T-helper 1 cell treated with Interleukin-12 subunit alpha and Interleukin-12 subunit beta and Interleukin-4 antibody, amounts not matched to agents 30 μg/mL and 1 μg/mL, for 36 hours (primary cell): ENCODE measurements around the gene HERC6.
"Not testable (repeated sequence)": the region's sequence is repeated elsewhere in the genome, so short reads cannot be mapped to it uniquely, and the experiment has no call there.

Source experiments
- H3K27ac Mint-ChIP-seq: one replicate; pipeline ENCODE4 v1.8.0; 2021; ENCODE audit warnings: mild to moderate bottlenecking, mixed read lengths
- H3K27me3 Mint-ChIP-seq: one replicate; pipeline ENCODE4 v1.8.0; 2021; ENCODE audit warnings: low read depth, mixed read lengths
- H3K36me3 Mint-ChIP-seq: one replicate; pipeline ENCODE4 v1.8.0; 2021; ENCODE audit warnings: low read depth, mixed read lengths
- H3K4me1 Mint-ChIP-seq: one replicate; pipeline ENCODE4 v1.8.0; 2021; ENCODE audit warnings: low read depth, mixed read lengths
- H3K4me3 Mint-ChIP-seq: one replicate; pipeline ENCODE4 v1.8.0; 2021; ENCODE audit warnings: mild to moderate bottlenecking, moderate library complexity, mixed read lengths
- H3K9me3 Mint-ChIP-seq: one replicate; pipeline ENCODE4 v1.8.0; 2021; ENCODE audit warnings: mixed read lengths

Gene HERC6

DNA sequence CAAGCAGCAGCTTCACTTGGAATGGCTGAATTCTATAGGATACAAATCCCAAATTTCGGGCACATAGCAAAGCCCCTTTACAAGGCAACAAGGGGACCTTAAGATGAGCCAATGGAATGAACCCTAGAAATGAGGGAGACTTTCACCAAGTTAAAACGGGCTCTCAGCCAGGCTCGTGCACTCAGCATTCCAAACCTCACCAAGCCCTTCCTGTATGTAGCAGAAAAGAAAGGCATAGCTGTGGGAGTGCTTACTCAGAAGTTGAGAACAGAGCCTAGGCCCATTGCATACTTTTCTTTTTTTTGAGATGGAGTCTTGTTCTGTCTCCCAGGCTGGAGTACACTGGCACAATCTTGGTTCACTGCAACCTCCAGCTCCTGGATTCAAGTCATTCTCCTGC lies 67.5 kb downstream of the HERC6 start:
- no peaks in the 10 kb centered on the region for H3K9me3 Mint-ChIP-seq
- H3K4me3 Mint-ChIP-seq = no peak overlapping the region
- no peak overlapping the region for H3K27ac Mint-ChIP-seq
- H3K36me3 Mint-ChIP-seq = peaks cover 38% of the 10 kb centered on the region
- peaks cover 8% of the 10 kb centered on the region for H3K4me1 Mint-ChIP-seq
- no peaks in the 10 kb centered on the region for H3K27me3 Mint-ChIP-seq

DNA sequence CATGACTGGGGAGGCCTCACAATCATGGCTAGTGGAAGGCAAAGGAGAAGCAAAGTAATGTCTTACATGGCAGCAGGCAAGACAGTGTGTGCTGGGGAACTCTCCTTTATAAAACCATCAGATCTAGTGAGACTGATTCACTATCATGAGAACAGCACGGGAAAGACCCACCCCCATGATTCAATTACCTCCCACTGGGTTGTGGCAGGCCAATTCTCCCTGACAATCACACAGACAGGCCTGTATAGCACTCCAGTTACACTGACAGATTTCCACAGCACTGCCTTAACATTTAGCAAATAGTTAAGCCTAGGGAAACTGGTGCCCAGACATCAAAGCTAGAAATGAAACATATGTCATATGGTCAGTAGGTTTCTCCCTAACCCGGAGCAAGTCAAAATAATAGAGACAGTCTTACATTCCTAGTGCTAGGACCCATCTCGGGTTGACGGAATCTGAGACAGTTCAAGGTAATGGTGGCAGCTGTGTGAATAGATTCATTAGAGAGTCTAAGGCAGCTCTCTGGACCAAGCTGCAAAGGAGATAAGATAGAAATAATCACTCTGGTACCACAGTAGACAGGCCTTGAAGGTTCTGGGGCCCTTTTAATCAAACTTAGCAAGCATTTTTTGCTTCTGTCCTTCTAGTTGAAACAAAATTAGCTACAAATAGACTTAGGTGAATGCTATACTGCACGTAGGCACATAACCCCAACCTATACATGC lies 68.9 kb downstream of the HERC6 start:
- peaks cover 31% of the 10 kb centered on the region for H3K36me3 Mint-ChIP-seq
- peak overlapping the region; percentile 26 for H3K27ac Mint-ChIP-seq
- no peak overlapping the region for H3K4me3 Mint-ChIP-seq

DNA sequence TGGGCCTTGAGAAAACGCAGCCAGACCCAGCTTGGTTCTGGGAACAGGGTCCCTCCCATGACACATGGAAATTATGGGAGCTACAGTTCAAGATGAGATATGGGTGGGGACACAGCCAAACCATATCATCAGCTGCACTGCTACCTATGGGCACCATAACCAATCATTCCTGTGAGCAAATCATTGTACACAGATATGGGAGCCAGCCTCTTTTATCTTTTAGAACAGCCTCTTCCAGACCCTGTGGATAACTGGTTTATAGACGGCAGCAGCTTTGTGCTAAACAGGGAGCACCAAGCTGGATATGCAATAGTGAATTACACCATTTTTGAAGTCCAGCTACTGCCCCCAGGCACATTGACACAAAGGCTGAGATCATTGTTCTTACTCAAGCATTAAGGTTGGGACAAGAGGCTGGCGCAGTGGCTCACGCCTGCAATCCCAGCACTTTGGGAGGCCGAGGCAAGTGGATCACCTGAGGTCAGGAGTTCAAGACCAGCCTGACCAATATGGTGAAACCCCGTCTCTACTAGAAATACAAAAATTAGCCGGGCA lies 69.6 kb downstream of the HERC6 start:
- H3K4me1 Mint-ChIP-seq = peaks cover 15% of the 10 kb centered on the region
- H3K27ac Mint-ChIP-seq, H3K4me3 Mint-ChIP-seq, H3K9me3 Mint-ChIP-seq, H3K27me3 Mint-ChIP-seq: not testable (repeated sequence)
- H3K36me3 Mint-ChIP-seq = peaks cover 27% of the 10 kb centered on the region

More for the DNA sequence above, 68.9 kb downstream of the HERC6 start:
- no peaks in the 10 kb centered on the region for H3K9me3 Mint-ChIP-seq
- H3K27me3 Mint-ChIP-seq = no peaks in the 10 kb centered on the region
- H3K4me1 Mint-ChIP-seq = peaks cover 15% of the 10 kb centered on the region

DNA sequence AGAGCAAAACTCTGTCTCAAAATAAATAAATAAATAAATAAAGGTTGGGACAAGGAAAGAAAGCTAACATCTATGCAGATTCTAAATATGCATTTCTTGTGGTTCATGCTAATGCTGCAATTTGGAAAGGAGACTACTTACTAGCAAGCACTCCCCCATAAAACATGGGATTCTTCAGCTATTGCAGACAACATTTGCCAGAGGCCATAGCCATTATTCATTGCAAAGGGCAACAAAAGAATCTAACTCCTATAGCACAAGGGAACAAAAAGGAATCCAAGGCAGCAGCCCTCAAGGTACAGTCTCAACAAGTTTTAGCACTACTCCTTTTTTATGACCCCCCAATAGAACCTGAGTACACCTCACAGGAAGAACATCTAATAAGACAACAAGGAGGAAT lies 70.2 kb downstream of the HERC6 start:
- Mint-ChIP-seq H3K4me1 (peaks cover 15% of the 10 kb centered on the region), H3K36me3 (peaks cover 28% of the 10 kb centered on the region), H3K27me3 (no peaks in the 10 kb centered on the region), H3K9me3 (peaks cover 3% of the 10 kb centered on the region), H3K4me3 (no peak overlapping the region), H3K27ac (no peak overlapping the region)

DNA sequence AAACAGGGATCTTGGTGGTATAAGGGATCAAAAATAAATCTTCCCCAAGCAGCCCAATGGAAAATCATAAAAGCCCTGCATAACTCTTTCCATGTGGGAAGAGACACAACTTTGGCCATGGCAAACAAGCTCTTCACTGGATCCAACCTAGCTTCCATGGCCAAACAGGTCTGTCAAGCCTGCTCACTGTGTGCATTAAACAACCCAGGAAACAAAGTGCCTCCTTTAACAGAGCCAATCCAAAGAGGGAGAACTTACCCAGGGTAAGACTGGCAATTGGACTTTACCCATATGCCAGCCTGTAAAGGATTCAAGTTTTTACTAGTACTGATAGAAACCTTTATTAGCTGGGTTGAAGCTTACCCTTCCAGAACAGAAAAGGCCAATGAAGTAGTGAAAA lies 70.6 kb downstream of the HERC6 start:
- no peaks in the 10 kb centered on the region for H3K27me3 Mint-ChIP-seq
- H3K4me1 Mint-ChIP-seq = peaks cover 15% of the 10 kb centered on the region
- peaks cover 3% of the 10 kb centered on the region for H3K9me3 Mint-ChIP-seq
- no peak overlapping the region for H3K4me3 Mint-ChIP-seq
- peaks cover 28% of the 10 kb centered on the region for H3K36me3 Mint-ChIP-seq
- H3K27ac Mint-ChIP-seq = no peak overlapping the region

DNA sequence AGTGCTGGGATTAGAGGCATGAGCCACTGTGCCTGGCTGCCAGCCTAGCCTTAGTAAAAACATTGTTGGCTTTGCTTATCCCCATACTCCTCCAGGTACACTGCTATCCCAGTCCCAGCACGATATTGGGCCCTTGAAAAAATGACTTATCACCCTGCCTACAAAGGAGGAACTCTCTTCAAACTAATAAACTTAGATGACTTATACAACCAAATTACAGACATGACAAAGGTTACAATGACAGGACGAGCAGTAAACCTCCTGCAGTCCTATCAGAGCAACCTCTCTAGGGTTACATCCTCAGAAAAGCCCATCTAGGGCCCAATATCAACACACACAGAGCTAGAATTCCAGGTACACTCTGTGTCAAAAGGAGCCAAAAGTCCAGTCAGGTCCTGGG lies 72.6 kb downstream of the HERC6 start:
- no peaks in the 10 kb centered on the region for H3K27me3 Mint-ChIP-seq
- peaks cover 3% of the 10 kb centered on the region for H3K9me3 Mint-ChIP-seq
- no peak overlapping the region for H3K4me3 Mint-ChIP-seq
- H3K4me1 Mint-ChIP-seq = peaks cover 28% of the 10 kb centered on the region
- peak overlapping the region; percentile 0 for H3K27ac Mint-ChIP-seq
- peaks cover 22% of the 10 kb centered on the region for H3K36me3 Mint-ChIP-seq

DNA sequence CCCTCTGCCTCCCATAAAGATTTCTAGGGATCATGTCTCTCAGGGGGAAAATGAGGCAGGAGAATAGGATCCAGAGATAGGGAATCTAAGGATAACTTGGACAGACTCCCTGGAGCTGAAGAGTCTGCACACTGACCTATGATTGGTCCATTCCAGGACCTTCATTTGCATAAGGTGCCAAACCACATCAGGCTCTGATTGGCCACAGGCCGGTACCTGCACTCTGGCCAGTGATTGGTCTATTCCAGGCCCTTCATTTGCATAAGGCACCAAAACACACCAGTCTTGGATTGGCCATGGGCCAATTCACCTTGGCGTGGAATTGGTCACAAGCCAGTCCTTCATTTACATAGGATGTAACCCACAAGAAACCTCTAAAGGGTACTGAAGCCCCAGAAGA lies 74.3 kb downstream of the HERC6 start:
- Mint-ChIP-seq H3K4me3 (no peak overlapping the region), H3K36me3 (peaks cover 26% of the 10 kb centered on the region), H3K27me3 (no peaks in the 10 kb centered on the region), H3K9me3 (peaks cover 3% of the 10 kb centered on the region), H3K27ac (no peak overlapping the region), H3K4me1 (peaks cover 27% of the 10 kb centered on the region)

DNA sequence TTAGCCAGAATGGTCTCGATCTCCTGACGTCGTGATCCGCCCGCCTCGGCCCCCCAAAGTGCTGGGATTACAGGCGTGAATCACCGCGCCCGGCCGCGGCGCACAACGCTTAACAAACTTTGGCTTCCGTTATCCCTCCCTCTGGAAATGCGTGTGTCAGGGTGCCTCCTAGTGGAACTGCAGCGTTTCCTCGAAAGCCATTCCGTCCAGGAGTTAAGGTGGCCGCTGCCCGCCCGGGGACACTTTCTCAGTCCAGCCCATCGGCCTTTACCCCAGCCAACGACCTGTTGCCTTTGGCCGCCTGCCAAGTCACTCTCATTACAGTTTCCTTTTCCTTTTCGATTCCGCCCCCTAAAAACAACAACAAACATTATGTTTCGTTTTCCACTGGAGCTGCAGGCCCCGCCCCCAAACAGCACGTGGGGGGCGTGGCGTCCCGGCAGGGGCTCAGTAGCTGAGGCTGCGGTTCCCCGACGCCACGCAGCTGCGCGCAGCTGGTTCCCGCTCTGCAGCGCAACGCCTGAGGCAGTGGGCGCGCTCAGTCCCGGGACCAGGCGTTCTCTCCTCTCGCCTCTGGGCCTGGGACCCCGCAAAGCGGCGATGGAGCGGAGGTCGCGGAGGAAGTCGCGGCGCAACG lies 78.1 kb downstream of the HERC6 start, which contains the start of gene HERC5:
TSS of gene HERC5 (plus strand) at position 450 of the 637 bp plus-strand sequence. CDS start at position 601, 151 bp downstream.
- peak within 1 kb of the TSS; percentile 100 for H3K27ac Mint-ChIP-seq
- peaks cover 29% of the 10 kb centered on the region for H3K36me3 Mint-ChIP-seq
- no peaks in the 10 kb centered on the region for H3K27me3 Mint-ChIP-seq
- H3K4me1 Mint-ChIP-seq = peaks cover 48% of the 10 kb centered on the region
- peak within 1 kb of the TSS; percentile 99 for H3K4me3 Mint-ChIP-seq
- H3K9me3 Mint-ChIP-seq = peaks cover 3% of the 10 kb centered on the region

DNA sequence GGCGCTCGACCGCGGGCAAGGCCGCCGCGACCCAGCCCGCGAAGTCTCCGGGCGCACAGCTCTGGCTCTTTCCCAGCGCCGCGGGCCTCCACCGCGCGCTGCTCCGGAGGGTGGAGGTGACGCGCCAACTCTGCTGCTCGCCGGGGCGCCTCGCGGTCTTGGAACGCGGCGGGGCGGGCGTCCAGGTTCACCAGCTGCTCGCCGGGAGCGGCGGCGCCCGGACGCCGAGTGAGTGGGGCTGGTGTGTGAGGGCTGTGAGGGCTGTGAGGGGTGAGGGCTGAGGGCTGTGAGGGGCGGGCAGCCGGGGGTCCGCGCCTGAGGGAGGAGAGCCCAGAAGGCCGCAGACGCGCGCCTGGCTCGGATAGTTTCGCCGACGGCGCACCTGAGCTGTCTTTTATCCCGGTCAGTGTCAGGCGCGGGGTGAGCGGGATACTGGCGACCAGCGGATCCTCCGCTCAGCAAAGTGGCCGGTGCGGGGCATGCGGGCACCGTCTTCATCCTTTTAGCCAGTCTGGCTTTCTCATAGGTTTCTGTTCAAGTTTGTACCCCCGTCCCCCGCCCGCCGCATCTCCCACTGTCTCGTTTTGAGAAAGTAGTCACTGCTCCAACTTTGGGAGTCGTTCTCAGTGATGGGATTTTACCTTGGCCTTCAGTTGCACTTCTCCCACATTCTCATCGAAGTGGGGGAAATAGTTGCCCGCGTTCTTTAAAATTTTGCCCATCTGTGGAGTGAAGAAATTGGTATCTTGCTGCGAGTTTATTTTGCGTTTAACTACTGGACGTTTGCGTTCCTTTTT lies 78.9 kb downstream of the HERC6 start:
- peaks cover 3% of the 10 kb centered on the region for H3K9me3 Mint-ChIP-seq
- H3K4me3 Mint-ChIP-seq = peak overlapping the region; percentile 99
- peak overlapping the region; percentile 88 for H3K27ac Mint-ChIP-seq
- H3K36me3 Mint-ChIP-seq = peaks cover 34% of the 10 kb centered on the region
- peaks cover 51% of the 10 kb centered on the region for H3K4me1 Mint-ChIP-seq
- H3K27me3 Mint-ChIP-seq = no peaks in the 10 kb centered on the region

DNA sequence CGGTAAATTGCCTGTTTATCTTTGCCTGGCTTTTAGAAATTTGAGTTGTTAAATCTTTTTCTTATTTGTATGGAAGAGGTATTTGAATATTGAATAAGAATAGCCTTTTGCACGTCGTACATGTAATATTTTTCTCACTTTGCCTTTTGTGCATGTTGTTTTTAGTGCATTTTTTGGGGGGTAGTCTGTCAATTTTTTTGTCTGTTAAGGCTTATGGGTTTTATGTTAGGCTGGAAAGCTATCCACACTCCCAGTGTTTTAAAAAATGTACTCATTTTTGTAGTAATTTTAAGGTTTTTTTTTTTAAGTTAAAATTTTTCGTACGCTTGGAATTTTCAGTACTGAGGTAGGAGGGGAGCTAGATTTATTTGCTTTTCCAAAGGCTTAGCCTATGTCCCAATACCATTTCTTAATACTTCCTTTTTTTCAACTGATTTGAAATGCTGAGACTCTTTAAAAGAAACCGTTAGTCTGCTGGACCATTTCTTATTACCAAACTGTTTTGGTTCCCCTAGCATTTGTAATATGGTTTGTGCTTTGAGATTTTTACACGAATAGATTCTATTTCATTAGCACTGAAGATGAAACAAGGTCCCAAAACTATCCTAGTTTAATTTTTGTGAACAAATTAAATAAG lies 79.6 kb downstream of the HERC6 start:
- H3K9me3 Mint-ChIP-seq = peaks cover 3% of the 10 kb centered on the region
- H3K36me3 Mint-ChIP-seq = peaks cover 35% of the 10 kb centered on the region
- H3K4me1 Mint-ChIP-seq = peaks cover 56% of the 10 kb centered on the region
- H3K27me3 Mint-ChIP-seq = no peaks in the 10 kb centered on the region
- peak overlapping the region; percentile 99 for H3K4me3 Mint-ChIP-seq
- H3K27ac Mint-ChIP-seq = peak overlapping the region; percentile 88

DNA sequence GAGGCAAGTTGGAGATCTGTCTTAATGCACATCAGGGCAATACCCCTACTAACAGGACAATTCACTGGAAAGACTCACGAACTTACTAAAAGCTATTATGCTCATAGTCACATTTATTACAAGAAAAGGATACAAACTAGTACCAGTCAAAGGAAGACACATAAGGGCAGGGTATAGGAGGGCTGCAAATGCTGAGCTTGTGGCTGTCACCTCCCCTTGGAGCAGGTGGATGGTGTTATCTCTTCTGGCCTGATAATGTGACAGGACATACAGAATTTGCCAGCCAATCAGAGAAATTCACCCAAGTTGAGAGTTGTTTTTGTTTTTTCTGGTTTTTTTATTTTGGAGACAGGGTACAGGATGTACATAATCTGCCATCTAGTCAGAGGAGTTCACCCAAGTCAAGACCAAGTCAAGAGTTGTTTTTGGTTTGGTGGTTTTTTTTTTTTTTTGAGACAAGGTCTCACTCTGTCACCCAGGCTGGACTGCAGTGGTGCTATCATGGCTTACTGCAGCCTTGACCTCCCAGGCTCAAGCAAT lies 87.1 kb downstream of the HERC6 start:
- H3K36me3 Mint-ChIP-seq = peaks cover 72% of the 10 kb centered on the region

DNA sequence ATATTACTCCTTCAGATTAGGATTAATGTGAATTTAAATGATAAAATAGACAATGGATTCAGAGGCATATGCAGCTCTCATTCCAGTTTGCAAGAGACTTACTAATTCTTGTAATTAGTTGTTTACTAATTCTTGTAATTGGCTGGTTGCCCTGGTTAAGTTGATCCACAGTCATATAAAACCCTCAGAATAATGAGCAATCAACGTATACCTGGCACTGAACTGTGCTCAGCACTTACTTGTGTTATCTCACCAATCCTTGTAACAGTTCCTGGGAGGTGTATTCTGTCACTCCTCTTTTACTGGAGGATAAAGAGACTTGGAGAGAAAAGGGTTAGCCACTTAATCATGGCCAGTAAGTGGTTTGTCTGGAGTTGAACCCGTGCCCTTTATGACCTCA lies 88.7 kb downstream of the HERC6 start:
- Mint-ChIP-seq H3K4me3 (no peak overlapping the region), H3K36me3 (peaks cover 74% of the 10 kb centered on the region), H3K27ac (no peak overlapping the region), H3K9me3 (no peaks in the 10 kb centered on the region), H3K4me1 (peaks cover 21% of the 10 kb centered on the region), H3K27me3 (no peaks in the 10 kb centered on the region)

More for the DNA sequence above, 87.1 kb downstream of the HERC6 start:
- Mint-ChIP-seq H3K4me1 (peaks cover 32% of the 10 kb centered on the region), H3K4me3 (no peak overlapping the region), H3K27me3 (no peaks in the 10 kb centered on the region), H3K27ac (peak overlapping the region; percentile 24), H3K9me3 (no peaks in the 10 kb centered on the region)

DNA sequence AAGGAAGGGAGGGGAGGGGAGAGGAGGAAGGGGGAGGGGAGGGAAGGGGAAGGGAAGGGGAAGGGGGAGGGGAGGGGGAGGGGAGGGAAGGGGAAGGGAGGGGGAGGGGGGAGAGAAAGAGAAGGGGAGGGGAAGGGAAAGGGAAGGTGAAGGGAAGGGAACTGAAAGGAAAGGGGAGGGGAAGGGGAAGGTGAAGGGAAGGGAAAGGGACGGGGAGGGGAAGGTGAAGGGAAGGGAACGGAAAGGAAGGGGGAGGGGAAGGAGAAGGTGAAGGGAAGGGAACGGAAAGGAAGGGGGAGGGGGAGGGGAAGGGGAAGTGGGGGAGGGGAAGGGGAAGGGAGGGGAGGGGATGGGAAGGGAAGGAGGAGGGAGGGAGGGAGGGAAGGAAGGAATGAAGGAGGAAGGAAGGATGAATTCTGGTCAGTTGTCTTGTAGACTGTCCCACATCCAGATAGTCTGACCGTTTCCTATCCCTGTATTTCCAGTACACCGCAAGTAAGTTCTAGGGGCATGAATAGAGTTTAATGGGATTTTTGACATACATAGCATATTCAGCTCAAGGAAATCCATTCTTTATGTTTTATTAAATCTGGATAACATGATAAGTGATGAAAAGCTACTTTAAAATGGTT lies 98.7 kb downstream of the HERC6 start:
- H3K9me3 Mint-ChIP-seq = no peaks in the 10 kb centered on the region

More for the DNA sequence above, 98.7 kb downstream of the HERC6 start:
- peaks cover 44% of the 10 kb centered on the region for H3K36me3 Mint-ChIP-seq
- H3K4me3 Mint-ChIP-seq = no peak overlapping the region
- no peak overlapping the region for H3K27ac Mint-ChIP-seq
- H3K27me3 Mint-ChIP-seq = no peaks in the 10 kb centered on the region
- peaks cover 6% of the 10 kb centered on the region for H3K4me1 Mint-ChIP-seq
